Measurements from ENCODE around the gene ST3GAL4.

GRCh38 chr11:126413843-126414405, 58.4 kb downstream of the ST3GAL4 start:
- no peak for TF ChIP-seq CTCF (IDR thresholded peaks at IDR 0.05 in 4 of 5, conservative IDR thresholded peaks at IDR 0.05 in 1 of 5)
- TF ChIP-seq POLR2A (IDR thresholded peaks at IDR 0.05), result no peak

All from gastrocnemius medialis (tissue), 4 donors.